Naive B cell (primary cell): Measurements from ENCODE around the gene HRC. TPM values are rescaled to one million over a fixed set of nuclear protein-coding genes. Genes with fewer than 3 reads are reported as not detected.
A peak's percentile ranks its signal among the peaks of the same experiment; 100 is the strongest.

Experiments
- ATAC-seq, 2 donors: fragments of 150-1000 bp; cut with Tn5 transposase; 2 replicates each; pipeline ENCODE4 v1.10.0; 2021; ENCODE audit warnings: low read depth in 2 of 2, mild to moderate bottlenecking in 2 of 2, moderate library complexity in 2 of 2
- DNase-seq: peaks from one replicate; pipeline ENCODE4 v3.0.0; 2022
- H3K27ac Mint-ChIP-seq, 6 donors: one replicate each; pipeline ENCODE4 v1.8.0; 2020 to 2022; ENCODE audit warnings: mild to moderate bottlenecking in 6 of 6, mixed read lengths in 6 of 6, moderate library complexity in 5 of 6, inconsistent platforms in 2 of 6
- H3K27me3 Mint-ChIP-seq, 3 donors: one replicate each; pipeline ENCODE4 v1.8.0; 2021 to 2022; ENCODE audit warnings: mixed read lengths in 3 of 3, mild to moderate bottlenecking in 1 of 3
- H3K36me3 Mint-ChIP-seq, 2 donors: one replicate each; pipeline ENCODE4 v1.8.0; 2020 to 2022; ENCODE audit warnings: mixed read lengths in 2 of 2, inconsistent platforms in 1 of 2, mild to moderate bottlenecking in 1 of 2
- H3K4me1 Mint-ChIP-seq, 3 donors: one replicate each; pipeline ENCODE4 v1.8.0; 2020 to 2022; ENCODE audit warnings: mixed read lengths in 3 of 3, inconsistent platforms in 1 of 3, mild to moderate bottlenecking in 1 of 3, moderate library complexity in 1 of 3
- H3K4me3 Mint-ChIP-seq, 8 donors: one replicate each; pipeline ENCODE4 v1.8.0; 2020 to 2022; ENCODE audit warnings: mild to moderate bottlenecking in 8 of 8, mixed read lengths in 8 of 8, moderate library complexity in 8 of 8, inconsistent platforms in 2 of 8
- H3K9me3 Mint-ChIP-seq, 7 donors: one replicate each; pipeline ENCODE4 v1.8.0; 2020 to 2022; ENCODE audit warnings: mixed read lengths in 7 of 7, mild to moderate bottlenecking in 5 of 7, inconsistent platforms in 2 of 7, moderate library complexity in 1 of 7
- polyA plus RNA-seq, 6 donors: library from polyadenylated mRNA; unstranded; fragments of 300-500 nt; fragmentation: Illumina TruSeq; gene quantifications; one replicate each; pipeline ENCODE4 v1.2.3, GENCODE V29; 2021; ENCODE audit warnings: low read depth in 6 of 6

Gene HRC
- polyA plus RNA-seq, 6 donors from 2014 or later: not detected

- H3K27me3 Mint-ChIP-seq: no peaks in the 10 kb centered on the region
- no peak for DNase-seq
- no peaks in the 10 kb centered on the region for H3K9me3 Mint-ChIP-seq
- H3K27ac Mint-ChIP-seq: peak overlapping the region in 2 of 6 donors; percentile 16 to 65
- peaks cover 33 to 40% (median 39%) of the 10 kb centered on the region in 3 donors for H3K4me1 Mint-ChIP-seq
- H3K36me3 Mint-ChIP-seq: no peaks in the 10 kb centered on the region
- H3K4me3 Mint-ChIP-seq: peak overlapping the region; percentile 76 to 92 (median 84)
- no peak for ATAC-seq
These were observed 40.4 kb downstream of the HRC start for GRCh38 chr19:49114630-49115363.

DNA sequence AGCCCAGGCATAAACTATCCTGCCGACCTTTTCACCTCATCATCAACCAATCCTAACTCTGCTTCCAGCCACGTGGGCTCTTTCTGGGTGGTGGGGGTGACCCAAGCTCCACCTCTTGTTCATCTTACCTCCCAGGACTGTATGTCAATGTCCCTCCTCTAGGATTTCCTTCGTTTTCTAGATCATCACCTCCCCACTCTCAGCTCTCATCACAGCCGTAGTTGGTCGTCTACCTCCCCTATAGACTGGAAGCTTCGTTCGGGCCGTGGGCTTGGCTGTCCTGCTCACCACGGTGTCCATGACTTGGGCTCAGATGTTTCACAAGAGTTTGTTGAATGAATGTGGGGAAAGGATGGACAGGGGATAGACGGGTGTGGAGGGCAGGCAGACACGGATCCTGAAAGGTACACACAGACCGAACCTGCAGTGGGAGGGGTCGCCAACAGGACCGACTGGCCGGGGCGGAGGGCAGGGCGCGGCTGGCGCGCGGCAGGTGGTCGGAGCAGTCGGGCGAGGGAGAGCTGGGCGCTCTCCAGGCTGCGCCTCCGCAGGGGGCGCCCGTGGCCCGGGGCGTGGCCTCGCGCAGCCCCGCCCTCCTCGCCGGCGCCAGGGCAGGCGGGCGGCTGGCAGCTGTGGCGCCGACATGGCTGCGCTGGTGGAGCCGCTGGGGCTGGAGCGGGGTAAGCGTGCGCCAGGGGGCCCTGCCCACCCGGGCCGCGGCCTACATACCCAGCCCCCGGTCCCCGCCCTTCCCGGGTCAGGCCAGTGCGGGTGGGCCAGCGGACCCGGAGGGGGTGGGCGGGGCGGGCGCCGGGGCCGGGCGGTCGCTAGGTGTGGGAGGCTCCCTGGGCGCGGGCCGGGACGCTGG lies 41.2 kb downstream of the HRC start, which contains the start of gene LIN7B:
Gene LIN7B, plus strand, starts transcription at position 609 of the 868 bp plus-strand sequence. Its CDS starts 35 bp downstream, at position 644.
- H3K27ac Mint-ChIP-seq: peak within 1 kb of the TSS; percentile 16 to 90 (median 62)
- peaks cover 35 to 41% (median 40%) of the 10 kb centered on the region in 3 donors for H3K4me1 Mint-ChIP-seq
- ATAC-seq: peak; percentile 55 to 56
- no peaks in the 10 kb centered on the region for H3K27me3 Mint-ChIP-seq
- H3K9me3 Mint-ChIP-seq: no peaks in the 10 kb centered on the region
- H3K36me3 Mint-ChIP-seq: peaks cover 0 to 2% of the 10 kb centered on the region in 2 donors
- peak within 1 kb of the TSS; percentile 76 to 93 (median 87) for H3K4me3 Mint-ChIP-seq
- DNase-seq: peak; percentile 83

DNA sequence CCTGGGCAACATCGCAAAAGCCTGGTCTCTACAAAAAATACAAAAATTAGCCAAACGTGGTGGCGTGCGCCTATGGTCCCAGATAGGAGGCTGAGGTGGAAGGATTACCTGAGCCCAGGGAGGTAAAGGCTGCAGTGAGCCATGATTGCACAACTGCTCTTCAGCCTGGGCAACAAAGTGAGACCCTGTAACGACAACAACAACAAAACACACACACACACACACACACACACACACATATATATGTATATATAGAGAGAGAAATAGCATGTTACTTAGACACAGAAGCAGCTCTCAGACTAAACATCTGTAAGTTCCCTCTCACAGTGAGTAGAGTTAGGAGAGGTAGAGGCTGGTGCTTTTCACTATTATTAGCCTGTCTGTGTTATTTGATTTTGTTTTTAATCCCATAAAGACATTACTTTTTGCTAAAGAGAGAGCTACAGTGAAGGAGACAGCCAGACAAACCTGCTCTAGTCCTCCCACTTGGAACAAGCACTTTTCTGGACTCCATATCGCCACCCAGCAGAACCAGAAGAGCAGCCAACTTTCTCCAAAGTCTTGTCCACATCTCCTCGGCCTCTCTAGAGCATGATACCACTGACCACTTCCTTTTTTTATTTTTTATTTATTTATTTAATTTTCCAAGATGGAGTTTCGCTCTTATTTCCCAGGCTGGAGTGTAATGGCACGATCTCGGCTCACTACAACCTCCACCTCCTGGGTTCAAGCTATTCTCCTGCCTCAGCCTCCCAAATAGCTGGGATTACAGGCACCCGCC lies 43.8 kb downstream of the HRC start:
- Mint-ChIP-seq H3K27me3 (no peaks in the 10 kb centered on the region), H3K27ac (no peak overlapping the region), H3K36me3 (peaks cover 13 to 18% of the 10 kb centered on the region in 2 donors), H3K4me3 (peak overlapping the region in 2 of 8 donors; percentile 54 to 68), H3K9me3 (no peaks in the 10 kb centered on the region), H3K4me1 (peaks cover 23 to 33% (median 29%) of the 10 kb centered on the region in 3 donors)
- ATAC-seq (no peak), DNase-seq (no peak)

GRCh38 chr19:49110567-49110966 lies 44.6 kb downstream of the HRC start:
- Mint-ChIP-seq H3K9me3 (no peaks in the 10 kb centered on the region), H3K4me1 (peaks cover 19 to 29% (median 27%) of the 10 kb centered on the region in 3 donors), H3K27me3 (no peaks in the 10 kb centered on the region), H3K27ac (no peak overlapping the region), H3K36me3 (peaks cover 13 to 19% of the 10 kb centered on the region in 2 donors), H3K4me3 (peak overlapping the region in 1 of 8 donors; percentile 63)
- DNase-seq: no peak
- no peak for ATAC-seq

- DNase-seq (no peak), ATAC-seq (no peak)
- Mint-ChIP-seq H3K4me3 (peak overlapping the region in 2 of 8 donors; percentile 35 to 51), H3K27ac (peak overlapping the region in 1 of 6 donors; percentile 35), H3K9me3 (no peaks in the 10 kb centered on the region), H3K36me3 (peaks cover 13 to 26% of the 10 kb centered on the region in 2 donors), H3K4me1 (peaks cover 18 to 32% (median 27%) of the 10 kb centered on the region in 3 donors), H3K27me3 (no peaks in the 10 kb centered on the region)
These were observed 45.5 kb downstream of the HRC start for GRCh38 chr19:49109569-49110233.

GRCh38 chr19:49109051-49109450 lies 46.1 kb downstream of the HRC start:
- no peak for DNase-seq
- no peaks in the 10 kb centered on the region for H3K9me3 Mint-ChIP-seq
- no peaks in the 10 kb centered on the region for H3K27me3 Mint-ChIP-seq
- H3K4me1 Mint-ChIP-seq: peaks cover 23 to 39% (median 30%) of the 10 kb centered on the region in 3 donors
- peak overlapping the region in 1 of 8 donors; percentile 51 for H3K4me3 Mint-ChIP-seq
- ATAC-seq: no peak
- peaks cover 13 to 28% of the 10 kb centered on the region in 2 donors for H3K36me3 Mint-ChIP-seq
- H3K27ac Mint-ChIP-seq: peak overlapping the region in 4 of 6 donors; percentile 24 to 93 (median 44)

GRCh38 chr19:49107625-49108459 lies 47.4 kb downstream of the HRC start:
- H3K27ac Mint-ChIP-seq: peak overlapping the region in 2 of 6 donors; percentile 28 to 72
- no peaks in the 10 kb centered on the region for H3K27me3 Mint-ChIP-seq
- no peak overlapping the region for H3K4me3 Mint-ChIP-seq
- peaks cover 13 to 28% of the 10 kb centered on the region in 2 donors for H3K36me3 Mint-ChIP-seq
- DNase-seq (no peak), ATAC-seq (no peak)
- no peaks in the 10 kb centered on the region for H3K9me3 Mint-ChIP-seq
- H3K4me1 Mint-ChIP-seq: peaks cover 20 to 37% (median 23%) of the 10 kb centered on the region in 3 donors

- Mint-ChIP-seq H3K27ac (peak overlapping the region in 2 of 6 donors; percentile 28 to 37), H3K4me1 (peaks cover 20 to 37% (median 29%) of the 10 kb centered on the region in 3 donors), H3K9me3 (no peaks in the 10 kb centered on the region), H3K36me3 (peaks cover 13 to 28% of the 10 kb centered on the region in 2 donors), H3K27me3 (no peaks in the 10 kb centered on the region), H3K4me3 (peak overlapping the region in 1 of 8 donors; percentile 15)
- peak; percentile 80 to 82 for ATAC-seq
- DNase-seq: peak; percentile 54
These were observed 48.5 kb downstream of the HRC start for GRCh38 chr19:49106648-49107135.

DNA sequence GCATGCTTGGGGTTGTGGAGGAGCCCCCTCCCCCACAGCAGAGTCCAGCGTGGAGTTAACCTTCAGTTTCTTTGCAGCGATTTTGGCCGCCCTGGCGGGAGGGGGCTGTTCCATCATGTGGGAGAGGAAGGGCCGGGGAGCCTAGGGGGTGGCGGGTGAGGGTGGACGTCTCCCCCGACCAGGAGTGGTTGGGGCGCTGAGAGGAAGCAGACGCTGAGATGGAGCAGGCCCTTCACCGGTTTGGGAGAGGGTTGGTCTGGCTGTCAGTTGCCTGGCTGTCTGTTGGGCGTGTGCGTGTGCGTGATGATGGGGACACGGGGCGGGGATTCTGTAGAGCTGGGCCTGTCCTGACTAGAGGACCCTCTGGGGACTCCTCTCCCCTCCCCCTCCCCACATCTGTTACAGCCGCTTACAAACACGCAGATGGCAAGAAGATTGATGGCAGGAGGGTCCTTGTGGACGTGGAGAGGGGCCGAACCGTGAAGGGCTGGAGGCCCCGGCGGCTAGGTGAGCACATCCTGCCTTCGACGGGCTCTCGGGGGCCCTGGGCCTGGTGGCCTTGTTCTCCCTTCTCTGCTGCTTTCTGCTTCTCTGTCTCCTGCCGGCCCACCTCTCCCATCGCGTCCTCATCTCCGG lies 50.8 kb downstream of the HRC start:
- Mint-ChIP-seq H3K9me3 (no peaks in the 10 kb centered on the region), H3K27me3 (no peaks in the 10 kb centered on the region), H3K36me3 (peaks cover 13 to 39% of the 10 kb centered on the region in 2 donors), H3K4me3 (peak overlapping the region in 3 of 8 donors; percentile 20 to 74 (median 66)), H3K4me1 (peaks cover 18 to 44% (median 38%) of the 10 kb centered on the region in 3 donors), H3K27ac (peak overlapping the region in 5 of 6 donors; percentile 62 to 94 (median 79))
- DNase-seq (no peak), ATAC-seq (peak; percentile 10 to 24)

DNA sequence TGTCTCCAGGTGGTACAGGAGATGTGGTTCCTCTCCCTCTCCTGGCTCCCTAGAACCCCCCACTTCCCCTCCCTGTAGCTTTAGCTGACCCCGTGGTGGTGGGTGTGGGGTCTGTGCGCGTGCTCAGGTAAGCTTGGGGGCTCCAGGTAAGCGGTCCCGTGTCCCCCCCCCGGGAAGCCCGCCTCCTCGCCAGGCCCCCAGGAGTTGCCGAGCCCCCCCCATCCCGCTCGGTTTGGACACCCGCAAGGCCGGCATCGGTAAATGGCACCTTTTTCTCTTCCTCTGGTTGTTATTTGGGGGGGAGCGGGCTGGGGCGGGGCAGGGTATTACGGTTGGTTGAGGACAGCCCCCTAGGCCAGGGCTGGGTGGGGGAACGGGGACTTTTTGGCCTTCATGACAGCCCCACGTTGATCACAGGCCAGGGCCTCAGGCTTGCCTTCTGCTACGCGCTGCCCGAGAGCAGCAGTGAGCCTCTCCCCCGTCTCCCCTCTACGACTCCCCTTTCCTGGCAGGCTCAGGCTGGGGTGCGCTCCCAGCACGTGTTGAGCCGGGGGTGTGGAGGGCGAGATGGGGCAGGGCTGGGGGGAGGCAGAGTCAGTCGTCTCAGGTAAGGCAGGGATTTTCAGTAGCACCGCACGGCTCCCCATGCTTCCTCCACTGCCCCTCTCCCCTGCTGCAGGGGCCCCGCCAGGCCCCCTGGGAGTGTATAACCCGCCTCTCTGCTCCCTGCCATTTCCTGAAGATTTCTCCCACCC lies 51.7 kb downstream of the HRC start:
- ATAC-seq (peak; percentile 12 to 13), DNase-seq (no peak)
- H3K9me3 Mint-ChIP-seq: no peaks in the 10 kb centered on the region
- H3K27me3 Mint-ChIP-seq: no peaks in the 10 kb centered on the region
- H3K4me3 Mint-ChIP-seq: no peak overlapping the region
- H3K27ac Mint-ChIP-seq: peak overlapping the region in 2 of 6 donors; percentile 65 to 79
- H3K4me1 Mint-ChIP-seq: peaks cover 18 to 37% (median 34%) of the 10 kb centered on the region in 3 donors
- peaks cover 9 to 32% of the 10 kb centered on the region in 2 donors for H3K36me3 Mint-ChIP-seq

DNA sequence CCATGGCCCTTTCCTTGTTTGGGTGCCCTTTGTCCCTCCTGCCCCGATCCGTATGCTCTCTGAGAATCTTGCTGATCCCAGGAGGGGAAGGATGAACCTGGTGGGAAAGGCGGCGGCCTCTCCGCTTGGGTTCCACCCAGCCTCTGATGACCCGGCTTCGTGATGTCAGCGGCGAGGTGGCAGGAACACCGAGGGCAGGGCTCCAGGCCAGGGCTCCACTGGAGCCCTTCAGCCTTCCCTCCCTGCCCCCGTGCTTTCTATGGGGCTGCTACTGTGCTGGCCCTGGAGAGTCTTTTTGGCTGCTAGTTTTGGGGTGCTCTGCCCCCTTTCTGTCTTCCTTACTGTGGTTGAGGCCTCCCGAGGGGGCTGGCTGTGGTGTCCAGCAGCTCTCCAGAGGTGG lies 52.9 kb downstream of the HRC start:
- Mint-ChIP-seq H3K4me3 (no peak overlapping the region), H3K36me3 (peaks cover 7 to 29% of the 10 kb centered on the region in 2 donors), H3K27me3 (no peaks in the 10 kb centered on the region), H3K9me3 (no peaks in the 10 kb centered on the region), H3K27ac (peak overlapping the region in 2 of 6 donors; percentile 51 to 65), H3K4me1 (peaks cover 27 to 37% (median 34%) of the 10 kb centered on the region in 3 donors)
- no peak for ATAC-seq
- DNase-seq: no peak
